NCI-H748 (cell line): ENCODE measurements around the gene RPL29.
A peak's percentile ranks its signal among the peaks of the same experiment; 100 is the strongest.

ENCODE experiments used
- DNase-seq: peaks from one replicate; lab custom pipeline; 2025; ENCODE audit not compliant: unreplicated experiment; lab: John Stamatoyannopoulos, UW

RPL29 gene

GRCh38 chr3:51983578-51984268 lies 12.0 kb downstream of the RPL29 start:
- DNase-seq = no peak

- peak; percentile 60 for DNase-seq
Measured at GRCh38 chr3:51982838-51983577, 12.7 kb downstream of the RPL29 start, which contains the start of gene ACY1. Gene ACY1 (plus strand): TSS chr3:51983535. CDS start chr3:51984065, 530 bp downstream.

GRCh38 chr3:51982352-51982837 lies 13.3 kb downstream of the RPL29 start:
- peak; percentile 64 for DNase-seq

GRCh38 chr3:51980253-51980652 lies 15.4 kb downstream of the RPL29 start:
- DNase-seq = no peak

- no peak for DNase-seq
Measured at GRCh38 chr3:51978143-51978502, 17.6 kb downstream of the RPL29 start.

GRCh38 chr3:51977446-51978142 lies 18.1 kb downstream of the RPL29 start:
- no peak for DNase-seq

- peak; percentile 82 for DNase-seq
Measured at GRCh38 chr3:51975852-51976549, 19.7 kb downstream of the RPL29 start.

- DNase-seq = peak; percentile 72
Measured at GRCh38 chr3:51974963-51975851, 20.5 kb downstream of the RPL29 start, which contains the start of gene ABHD14A. Gene ABHD14A (plus strand): TSS chr3:51975064. CDS start chr3:51975136, 72 bp downstream.

- peak; percentile 30 for DNase-seq
Measured at GRCh38 chr3:51974277-51974962, 21.3 kb downstream of the RPL29 start.

GRCh38 chr3:51971350-51971749 lies 24.3 kb downstream of the RPL29 start:
- no peak for DNase-seq

GRCh38 chr3:51970606-51971300 lies 24.9 kb downstream of the RPL29 start:
- DNase-seq = no peak

GRCh38 chr3:51969841-51970240 lies 25.9 kb downstream of the RPL29 start:
- DNase-seq = no peak

GRCh38 chr3:51968883-51969678 lies 26.6 kb downstream of the RPL29 start:
- peak; percentile 26 for DNase-seq

- DNase-seq = peak; percentile 54
Measured at GRCh38 chr3:51968170-51968775, 27.4 kb downstream of the RPL29 start.

GRCh38 chr3:51967384-51968169 lies 28.1 kb downstream of the RPL29 start, which contains the start of gene PCBP4:
Gene PCBP4 (minus strand): TSS chr3:51967454. CDS start chr3:51961240, 6,214 bp downstream.
- DNase-seq = peak; percentile 61

- peak; percentile 27 for DNase-seq
Measured at GRCh38 chr3:51966922-51967383, 28.7 kb downstream of the RPL29 start.
